GM19351 (cell line): ENCODE measurements around the gene TYROBP.
"Not testable (repeated sequence)": the region's sequence is repeated elsewhere in the genome, so short reads cannot be mapped to it uniquely, and the experiment has no call there.

Experiments
- ATAC-seq: cut with Tn5 transposase; IDR thresholded peaks from one replicate; pipeline ENCODE4 v1.9.1; 2021; ENCODE audit warnings: mild to moderate bottlenecking, moderate library complexity; ENCODE audit not compliant: unreplicated experiment

The TYROBP gene

DNA sequence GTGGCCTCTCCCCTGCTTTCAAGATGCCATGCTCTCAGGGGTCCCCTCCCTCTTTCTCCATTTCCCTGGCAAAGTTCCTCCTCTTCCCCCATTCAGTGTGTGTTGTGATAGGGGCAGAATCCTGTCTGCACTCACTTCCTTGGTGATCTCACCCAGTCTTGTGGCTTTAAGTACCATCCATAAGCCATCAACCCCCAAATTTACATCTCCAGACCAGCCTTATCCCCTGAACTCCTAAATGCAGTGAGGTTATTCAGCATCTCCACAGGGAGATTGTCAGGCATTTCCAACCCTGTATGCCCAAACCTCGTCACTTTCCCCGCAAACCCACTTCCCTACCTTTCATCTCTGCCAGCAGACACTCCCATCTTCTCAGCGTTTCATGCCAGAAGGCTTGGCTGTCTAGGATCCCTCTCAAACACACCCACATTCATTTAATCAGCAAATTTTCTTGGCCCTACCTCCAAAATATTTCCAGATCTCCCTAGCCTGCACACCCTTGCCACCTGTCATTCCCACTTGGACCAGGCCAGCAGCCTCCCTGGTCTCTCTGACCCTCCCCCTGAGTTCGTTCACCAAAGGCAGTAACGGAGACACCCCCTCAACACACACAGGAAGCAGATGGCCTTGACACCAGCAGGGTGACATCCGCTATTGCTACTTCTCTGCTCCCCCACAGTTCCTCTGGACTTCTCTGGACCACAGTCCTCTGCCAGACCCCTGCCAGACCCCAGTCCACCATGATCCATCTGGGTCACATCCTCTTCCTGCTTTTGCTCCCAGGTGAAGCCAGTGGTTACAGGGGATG lies 6.0 kb downstream of the TYROBP start, which contains the start of gene HCST:
Gene HCST, plus strand, starts transcription at position 676 of the 808 bp plus-strand sequence. Its CDS starts 65 bp downstream, at position 741.
- ATAC-seq: no peak

GRCh38 chr19:35901055-35901644 lies 6.9 kb downstream of the TYROBP start:
- ATAC-seq: no peak

DNA sequence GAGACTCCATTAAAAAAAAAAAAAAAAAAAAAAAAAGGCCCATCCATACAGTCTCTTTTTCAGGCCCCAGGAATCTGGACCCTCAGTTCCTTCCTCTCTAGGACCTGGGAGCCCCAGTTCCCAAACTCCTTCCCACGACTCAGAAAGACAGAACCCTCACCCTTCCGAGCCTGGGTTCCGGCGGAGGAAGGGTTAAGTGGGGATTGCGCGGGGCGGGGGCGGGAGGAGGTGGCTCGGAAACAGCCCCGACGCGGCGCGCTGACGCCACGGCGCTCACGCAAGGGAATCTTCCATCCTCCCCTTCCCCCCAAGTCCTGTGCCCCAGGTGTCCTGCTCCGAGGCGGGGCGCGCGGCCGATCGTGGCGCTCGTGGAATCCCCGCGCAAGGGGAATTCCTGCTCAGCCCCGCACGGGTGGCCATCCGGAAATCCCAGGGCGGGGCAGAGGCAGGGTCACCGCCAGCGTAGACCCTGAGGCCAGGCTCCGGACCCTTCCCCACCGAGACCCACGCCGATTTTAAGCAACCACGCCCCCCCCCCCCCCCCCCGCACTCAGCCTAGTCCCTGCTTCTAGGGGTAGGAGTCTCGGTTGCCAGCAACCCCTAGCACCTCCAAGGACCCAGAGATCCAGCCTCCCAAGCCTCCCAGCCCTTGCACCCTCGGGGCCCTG lies 8.4 kb downstream of the TYROBP start:
- ATAC-seq: peak; percentile 48

DNA sequence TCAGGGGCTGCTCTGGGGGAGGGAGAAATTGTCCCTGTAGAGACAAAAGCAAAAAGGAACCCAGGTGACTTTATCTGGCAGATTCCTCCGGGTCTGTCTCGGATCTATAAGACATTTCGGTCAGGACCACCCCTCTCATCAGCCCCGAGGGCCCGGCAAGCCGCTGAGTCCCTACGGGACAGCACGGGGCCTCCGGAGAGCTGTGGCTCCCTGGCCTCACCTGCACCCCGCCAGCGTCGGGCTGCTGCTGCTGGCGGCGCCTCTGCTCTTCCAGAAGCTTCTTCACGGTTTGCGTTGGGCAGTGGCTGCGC lies 9.6 kb downstream of the TYROBP start:
- ATAC-seq: no peak

DNA sequence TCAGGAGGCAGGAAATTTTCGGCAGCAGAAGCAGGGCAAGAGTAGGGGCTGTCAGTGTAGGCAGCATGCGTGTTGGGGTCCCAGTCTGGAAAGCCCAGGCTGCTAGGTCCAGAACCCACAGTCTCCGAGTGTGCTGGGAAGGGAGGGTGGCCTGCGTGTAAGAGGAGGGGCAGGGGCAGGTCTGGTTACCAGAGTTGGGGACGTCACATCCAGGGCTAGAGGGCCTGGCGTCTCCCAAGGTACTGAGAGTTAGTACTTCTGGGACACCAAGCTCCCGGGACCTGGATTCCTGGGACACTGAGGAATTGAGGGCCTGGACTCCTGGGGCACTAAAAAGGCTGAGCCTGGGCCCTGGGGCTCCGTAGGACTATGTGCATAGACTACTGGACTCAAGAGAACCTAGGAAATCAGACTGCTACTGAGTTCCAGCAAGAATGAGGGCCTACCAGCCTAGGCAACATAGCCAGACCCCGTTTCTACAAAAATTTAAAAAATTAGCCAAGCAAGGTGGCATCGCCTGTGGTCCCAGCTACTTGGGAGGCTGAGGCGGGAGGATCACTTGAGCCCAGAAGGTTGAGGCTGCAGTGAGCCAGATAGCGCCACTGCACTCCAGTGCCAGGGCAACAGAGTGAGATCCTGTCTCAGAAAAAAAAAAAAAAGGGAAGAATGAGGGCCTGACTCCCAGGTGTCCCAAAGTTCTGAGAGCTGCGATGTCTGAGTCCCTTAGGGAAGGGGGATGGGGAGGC lies 10.2 kb downstream of the TYROBP start:
- ATAC-seq: no peak

GRCh38 chr19:35896643-35897040 lies 11.5 kb downstream of the TYROBP start:
- no peak for ATAC-seq

DNA sequence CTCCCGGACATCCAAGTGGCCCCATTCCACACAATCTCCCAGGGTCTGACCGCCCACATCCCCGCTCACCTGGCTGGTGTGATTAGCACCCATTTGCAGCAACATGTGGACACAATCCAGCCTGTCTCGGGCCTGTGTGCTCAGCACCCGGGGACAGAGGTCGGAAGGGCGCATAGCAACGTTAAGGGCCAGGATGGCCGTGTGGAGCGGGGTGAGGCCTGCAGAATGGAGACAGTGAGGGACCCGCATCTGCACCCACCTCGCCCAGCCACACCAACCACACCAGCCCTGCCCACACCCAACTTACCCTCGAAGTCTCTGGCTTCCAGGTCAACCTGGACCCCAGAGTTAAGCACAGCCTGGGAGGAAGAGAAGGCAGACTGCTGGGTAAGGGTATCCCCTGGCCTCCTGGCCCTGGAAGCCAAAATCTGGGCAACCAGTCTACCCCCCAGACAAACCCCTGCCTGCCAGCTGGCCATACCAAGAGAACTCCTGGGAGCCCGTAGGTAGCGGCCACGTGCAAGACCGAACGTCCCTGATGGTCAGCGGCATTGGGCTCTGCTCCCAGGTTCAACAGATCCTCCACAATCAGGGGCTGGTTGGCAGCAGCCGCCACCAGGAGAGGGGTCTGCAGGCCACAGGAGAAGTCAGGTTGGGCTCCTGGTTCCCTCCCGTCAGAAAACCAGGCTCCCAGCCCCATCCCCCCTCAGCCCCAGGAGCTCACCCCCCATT lies 12.0 kb downstream of the TYROBP start:
- ATAC-seq: no peak

GRCh38 chr19:35894342-35894741 lies 13.8 kb downstream of the TYROBP start:
- no peak for ATAC-seq

DNA sequence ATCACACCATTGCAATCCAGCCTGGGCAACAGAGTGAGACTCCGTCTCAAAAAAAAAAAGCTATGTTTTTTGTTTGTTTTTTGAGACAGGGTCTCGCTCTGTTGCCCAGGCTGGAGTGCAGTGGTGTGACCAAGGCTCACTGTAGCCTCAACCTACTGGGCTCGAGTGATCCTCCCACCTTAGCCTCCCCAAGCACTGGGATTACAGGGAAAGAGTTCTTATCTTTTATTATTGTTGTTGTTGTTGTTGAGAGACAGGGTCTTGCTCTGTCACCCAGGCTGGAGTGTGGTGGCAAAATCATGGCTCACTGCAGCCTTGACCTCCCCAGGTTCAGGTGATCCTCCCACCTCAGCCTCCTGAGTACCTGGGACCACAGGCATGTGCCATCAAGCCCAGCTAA lies 16.3 kb downstream of the TYROBP start:
- not testable (repeated sequence) for ATAC-seq

GRCh38 chr19:35890113-35890650 lies 17.9 kb downstream of the TYROBP start:
- no peak for ATAC-seq

DNA sequence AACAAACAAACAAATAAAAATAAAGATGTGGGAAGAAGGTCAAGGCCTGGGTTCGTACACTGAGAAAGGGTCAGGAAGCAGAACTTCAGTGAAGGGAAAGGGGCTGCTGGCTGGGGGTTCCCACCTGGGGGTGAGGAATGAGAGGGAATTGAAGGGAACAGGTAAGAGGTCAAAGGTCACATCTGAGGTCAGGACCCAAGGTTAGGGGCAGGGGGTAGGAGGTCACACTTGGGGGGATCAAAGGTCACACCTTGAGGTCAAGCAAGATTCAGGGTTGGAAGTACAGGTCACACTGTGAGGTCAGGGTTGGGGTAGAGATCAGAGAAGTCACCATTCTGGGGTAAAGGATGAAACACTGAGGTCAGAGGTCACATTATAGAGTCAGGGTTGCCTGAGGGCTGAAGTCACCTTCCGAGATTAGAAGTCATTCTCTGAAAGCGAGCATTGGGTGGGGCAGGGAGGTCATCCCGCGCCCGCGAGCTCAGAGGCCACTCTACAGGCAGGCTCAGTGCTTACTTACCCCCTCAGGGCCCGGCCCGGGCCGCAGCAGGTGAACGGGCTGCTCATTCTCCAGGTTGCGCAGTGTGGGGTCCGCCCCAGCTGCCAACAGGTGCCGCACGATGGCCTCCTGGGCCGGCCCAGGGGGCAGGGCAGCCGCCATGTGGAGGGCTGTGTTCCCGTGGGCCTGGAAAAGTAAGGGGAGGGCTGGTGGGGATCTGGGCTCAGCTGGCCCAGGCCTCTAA lies 18.6 kb downstream of the TYROBP start:
- no peak for ATAC-seq

- no peak for ATAC-seq
Measured at GRCh38 chr19:35888398-35888797, 19.7 kb downstream of the TYROBP start.

GRCh38 chr19:35887197-35887596 lies 20.9 kb downstream of the TYROBP start:
- ATAC-seq: no peak

DNA sequence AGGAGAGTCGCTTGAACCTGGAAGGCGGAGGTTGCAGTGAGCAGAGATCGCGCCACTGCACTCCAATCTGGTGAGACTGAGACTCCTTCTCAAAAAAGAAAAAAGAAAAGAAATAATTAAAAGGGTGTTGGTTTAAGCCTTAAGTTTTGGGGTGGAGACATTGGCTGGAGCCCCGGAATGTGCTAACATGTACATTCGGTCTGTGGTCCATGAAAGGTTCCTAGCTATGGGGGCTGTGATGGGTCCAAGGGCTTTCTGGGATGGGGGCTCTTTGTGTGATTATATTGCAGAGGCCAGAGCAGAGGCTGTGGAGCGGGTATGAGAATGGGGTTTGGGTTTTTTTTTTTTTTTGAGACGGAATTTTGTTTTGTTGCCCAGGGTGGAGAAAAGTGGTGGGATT lies 22.2 kb downstream of the TYROBP start:
- no peak for ATAC-seq

- no peak for ATAC-seq
Measured at GRCh38 chr19:35885225-35885738, 22.8 kb downstream of the TYROBP start.

- ATAC-seq: no peak
Measured at GRCh38 chr19:35883882-35884281, 24.2 kb downstream of the TYROBP start.

GRCh38 chr19:35882114-35882832 lies 25.8 kb downstream of the TYROBP start:
- no peak for ATAC-seq

- no peak for ATAC-seq
Measured at GRCh38 chr19:35879770-35880317, 28.3 kb downstream of the TYROBP start.

DNA sequence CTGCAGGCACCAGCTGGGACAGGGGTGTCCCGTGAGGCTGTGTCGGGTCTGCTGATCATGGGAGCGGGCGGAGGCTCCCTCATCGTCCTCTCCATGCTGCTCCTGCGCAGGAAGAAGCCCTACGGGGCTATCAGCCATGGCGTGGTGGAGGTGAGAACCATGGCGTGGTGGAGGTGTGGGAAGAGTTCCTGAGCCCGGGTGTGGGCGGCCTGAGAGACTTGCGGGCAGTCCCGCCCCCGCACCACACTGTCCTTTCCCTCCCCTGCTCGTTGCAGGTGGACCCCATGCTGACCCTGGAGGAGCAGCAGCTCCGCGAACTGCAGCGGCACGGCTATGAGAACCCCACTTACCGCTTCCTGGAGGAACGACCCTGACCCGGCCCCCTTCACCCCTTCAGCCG lies 29.0 kb downstream of the TYROBP start:
- no peak for ATAC-seq
